Effector CD4-positive, alpha-beta T cell (primary cell): ENCODE data around the gene EMILIN2.
"Not testable (repeated sequence)": the region's sequence is repeated elsewhere in the genome, so short reads cannot be mapped to it uniquely, and the experiment has no call there.

ENCODE experiments used
- DNase-seq: peaks from one replicate; pipeline ENCODE4 v3.0.0-alpha.2; 2020
- total RNA-seq: gene quantifications from one replicate; lab custom pipeline; 2026; lab: John Stamatoyannopoulos, UW

Gene EMILIN2
- total RNA-seq: 6.9 reads per million, percentile 25 among the genes with 10 or more reads in this experiment

DNA sequence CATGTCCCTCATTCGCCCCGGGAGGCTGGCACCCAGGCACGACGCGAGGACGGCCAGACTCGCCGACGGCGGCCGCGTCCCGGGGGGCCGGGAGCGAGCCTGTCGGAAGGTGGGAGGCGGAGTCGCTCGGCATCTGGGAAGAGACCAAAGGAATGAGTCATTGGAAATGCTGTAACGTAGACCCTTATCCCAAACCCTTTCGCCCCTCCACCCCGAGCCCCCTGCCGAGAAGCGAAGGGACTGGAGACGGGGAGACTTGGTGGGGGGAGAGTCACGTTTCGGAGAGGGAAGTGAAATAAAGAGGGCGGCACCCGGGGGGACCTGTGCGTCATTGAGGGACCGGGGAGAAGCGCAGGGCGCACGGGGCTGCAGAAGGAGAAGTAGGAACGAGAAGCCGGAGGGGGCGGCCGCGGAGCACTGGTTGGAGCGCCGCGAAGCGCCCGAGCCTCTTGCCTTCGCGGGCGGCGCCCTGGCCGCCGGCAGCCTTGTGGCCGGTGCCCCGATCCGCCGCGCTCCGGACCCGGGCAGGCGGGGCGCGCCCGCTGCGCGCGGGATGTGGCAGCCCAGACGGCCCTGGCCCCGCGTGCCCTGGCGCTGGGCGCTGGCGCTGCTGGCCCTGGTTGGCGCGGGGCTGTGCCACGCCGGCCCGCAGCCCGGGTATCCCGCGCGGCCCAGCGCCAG, at the start of gene EMILIN2:
TSS of gene EMILIN2 (plus strand) at position 371 of the 681 bp plus-strand sequence. CDS start at position 554, 183 bp downstream.
- peak; percentile 11 for DNase-seq

DNA sequence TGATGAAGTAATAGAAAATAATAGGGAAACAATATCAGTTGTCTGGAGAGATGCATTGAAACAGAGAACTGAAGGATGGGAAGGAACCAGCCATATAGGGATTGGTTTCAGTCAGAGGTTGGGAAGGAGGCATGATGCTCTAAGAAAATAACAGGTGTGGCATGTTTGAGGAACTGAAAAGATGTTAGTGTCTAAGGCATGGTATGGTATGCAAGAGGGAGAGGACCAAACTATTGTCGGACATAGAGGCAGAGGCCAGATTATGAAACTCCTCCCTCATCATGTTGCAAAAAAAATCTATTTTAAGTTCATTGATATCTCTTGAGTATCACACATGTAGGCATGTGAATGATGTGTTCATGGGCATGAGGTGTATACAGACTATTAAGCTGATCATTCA, 48.9 kb upstream of the EMILIN2 start:
- DNase-seq: no peak

DNA sequence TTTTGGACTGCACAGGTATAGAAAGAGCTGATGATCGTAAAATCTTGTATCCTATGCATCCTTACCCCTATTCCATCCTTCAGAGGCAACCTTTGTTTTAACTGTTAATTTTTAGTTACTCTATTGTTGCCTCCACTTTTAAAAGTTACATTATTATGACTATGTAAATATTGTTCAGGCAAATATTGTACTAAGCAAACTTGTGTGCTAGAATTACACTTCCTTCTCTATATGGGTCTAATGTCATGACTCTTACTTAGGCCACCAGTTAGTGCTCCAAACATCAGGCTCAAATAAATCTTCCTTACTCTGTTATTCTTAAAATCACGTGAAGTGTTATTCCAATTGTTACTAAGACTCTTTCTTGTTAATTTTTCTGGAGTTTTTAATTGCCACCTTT, 47.4 kb upstream of the EMILIN2 start:
- no peak for DNase-seq

DNA sequence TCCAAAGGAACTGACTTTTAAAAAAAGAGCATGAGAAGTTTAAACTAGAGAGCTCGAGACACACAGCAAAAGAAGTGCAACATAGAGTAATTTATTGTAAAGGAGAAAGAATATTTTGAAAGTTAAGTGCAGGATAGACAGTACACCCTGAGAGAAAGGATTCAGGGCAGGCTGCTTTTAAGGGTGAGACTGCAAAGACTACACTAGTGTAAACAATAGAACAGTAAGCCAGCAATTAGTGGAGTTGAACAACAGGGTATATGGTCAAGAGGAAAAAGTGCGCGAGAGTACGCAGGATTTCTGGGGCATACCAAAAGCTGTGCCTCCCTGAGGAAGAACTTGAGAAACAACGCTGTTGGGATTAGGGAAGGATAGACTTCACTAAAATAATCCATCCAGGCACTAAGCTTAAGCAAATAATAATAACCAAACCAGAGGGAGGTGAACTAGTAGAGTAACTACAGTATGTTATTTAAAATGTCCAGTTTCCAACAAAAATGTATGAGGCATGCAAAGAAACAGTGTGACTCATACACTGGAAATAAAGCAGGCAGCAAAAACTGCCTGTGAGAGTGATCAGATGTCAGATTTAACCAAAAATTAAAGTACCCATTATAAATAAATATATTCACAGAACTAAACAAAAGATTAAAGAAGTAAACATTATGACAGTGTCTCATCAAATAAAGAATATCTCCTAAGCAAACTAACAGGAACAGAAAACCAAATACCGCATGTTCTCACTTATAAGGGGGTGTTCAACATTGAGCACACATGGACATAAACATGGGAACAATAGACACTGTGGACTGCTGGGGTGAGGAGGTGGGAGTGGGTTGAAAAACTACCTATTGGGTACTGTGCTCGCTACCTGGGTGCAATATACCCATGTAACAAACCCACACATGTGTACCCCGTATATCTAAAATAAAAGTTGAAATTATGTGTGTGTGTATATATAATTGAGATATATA, 40.5 kb upstream of the EMILIN2 start:
- DNase-seq: no peak

DNA sequence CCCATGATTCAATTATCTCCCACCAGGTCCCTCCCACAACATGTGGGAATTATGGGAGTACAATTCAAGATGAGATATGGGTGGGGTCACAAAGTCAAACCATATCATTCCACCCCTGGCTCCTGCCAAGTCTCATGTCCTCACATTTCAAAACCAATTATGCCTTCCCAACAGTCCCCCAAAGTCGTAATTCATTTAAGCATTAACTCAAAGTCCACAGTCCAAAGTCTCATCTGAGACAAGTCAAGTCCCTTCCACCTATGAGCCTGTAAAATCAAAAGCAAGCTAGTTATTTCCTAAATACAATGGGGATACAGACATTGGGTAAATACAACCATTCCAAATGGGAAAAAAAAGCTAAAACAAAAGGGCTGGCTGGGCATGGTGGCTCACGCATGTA, 38.2 kb upstream of the EMILIN2 start:
- not testable (repeated sequence) for DNase-seq

DNA sequence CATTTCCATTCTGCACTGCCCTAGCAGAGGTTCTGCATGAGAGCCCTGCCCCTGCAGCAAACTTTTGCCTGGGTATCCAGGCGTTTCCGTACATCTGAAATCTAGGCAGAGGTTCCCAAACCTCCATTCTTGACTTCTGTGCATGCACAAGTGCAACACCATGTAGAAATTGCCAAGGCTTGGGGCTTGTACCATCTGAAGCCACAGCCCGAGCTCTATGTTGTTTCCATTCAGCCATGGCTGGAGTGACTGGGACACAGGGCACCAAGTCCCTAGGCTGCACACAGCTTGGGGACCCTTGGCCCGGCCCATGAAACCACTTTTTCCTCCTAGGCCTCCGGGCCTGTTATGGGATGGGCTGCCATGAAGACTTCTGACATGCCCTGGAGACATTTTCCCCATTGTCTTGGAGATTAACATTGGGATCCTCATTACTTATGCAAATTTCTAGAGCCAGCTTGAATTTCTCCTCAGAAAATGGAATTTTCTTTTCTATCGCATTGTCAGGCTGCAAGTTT, 37.1 kb upstream of the EMILIN2 start:
- DNase-seq: not testable (repeated sequence)

DNA sequence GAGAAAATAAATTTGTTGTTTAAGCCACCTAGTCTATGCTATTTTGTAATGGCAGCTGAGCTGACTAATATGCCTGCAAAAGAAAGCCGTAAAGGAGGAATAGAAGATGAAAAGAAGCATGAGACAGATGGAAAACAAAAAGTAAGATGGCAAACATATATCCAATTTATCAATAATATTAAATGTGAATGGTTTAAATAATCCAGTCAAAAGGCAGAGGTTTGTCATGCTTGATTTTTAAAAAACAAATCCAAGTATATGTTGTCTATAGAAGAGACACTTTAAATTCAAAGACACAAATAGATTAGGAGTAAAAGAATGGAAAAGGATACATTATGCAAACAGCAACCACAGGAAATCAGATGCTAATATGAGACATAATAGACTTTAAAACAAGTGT, 35.4 kb upstream of the EMILIN2 start:
- no peak for DNase-seq

DNA sequence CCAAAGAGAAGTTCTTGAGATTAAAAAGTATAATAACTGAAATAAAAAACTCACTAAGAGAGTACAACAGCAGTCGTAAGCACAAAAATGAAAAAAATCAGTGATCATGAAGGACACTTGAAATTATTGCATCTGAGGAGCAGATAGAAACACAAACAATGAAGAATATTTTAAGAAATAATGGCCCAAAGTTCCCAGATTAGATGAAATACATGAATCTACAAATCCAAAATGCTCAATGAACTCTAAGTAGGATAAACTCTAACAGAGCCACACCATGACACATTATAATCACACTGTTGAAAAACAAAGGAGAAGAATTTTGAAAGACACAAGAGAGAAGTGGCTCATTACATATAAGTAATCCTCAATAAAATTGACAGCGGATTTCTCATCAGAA, 31.9 kb upstream of the EMILIN2 start:
- DNase-seq: no peak

DNA sequence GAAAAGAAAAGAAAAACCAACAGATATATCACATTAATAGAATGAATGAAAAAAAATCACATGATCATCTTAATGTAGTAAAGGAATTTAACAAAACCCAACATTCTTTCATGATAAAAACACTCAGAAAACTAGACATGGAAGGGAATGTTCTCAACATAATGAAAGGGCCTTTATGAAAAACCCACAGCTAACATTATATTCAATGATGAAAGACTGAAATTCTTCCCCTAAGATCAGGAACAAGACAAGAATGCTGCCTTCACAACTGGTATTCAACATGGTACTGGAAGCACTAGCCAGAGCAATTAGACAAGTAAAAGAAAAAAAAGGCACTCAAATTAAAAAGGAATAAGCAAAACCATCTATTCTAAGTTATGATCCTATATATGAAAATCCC, 28.5 kb upstream of the EMILIN2 start:
- DNase-seq: no peak

DNA sequence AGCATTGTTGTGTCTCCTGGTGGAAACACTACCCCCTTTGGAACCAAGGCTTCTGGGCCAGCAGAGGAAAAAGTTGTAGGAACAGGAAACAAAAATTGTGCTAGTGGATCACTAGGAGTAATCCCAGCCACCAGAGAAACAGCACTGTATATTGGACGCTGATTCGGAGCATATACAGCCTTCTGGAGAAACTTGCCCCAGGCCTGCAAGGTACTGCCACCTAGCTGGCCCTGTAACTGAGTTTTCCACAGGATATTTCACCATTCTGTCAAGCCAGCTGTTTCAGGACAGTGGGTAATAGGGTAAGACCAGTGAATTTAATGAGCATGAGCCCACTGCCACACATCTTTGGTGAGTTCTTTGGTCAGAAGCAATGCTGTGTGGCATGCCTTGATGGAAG, 25.1 kb upstream of the EMILIN2 start:
- DNase-seq: no peak

DNA sequence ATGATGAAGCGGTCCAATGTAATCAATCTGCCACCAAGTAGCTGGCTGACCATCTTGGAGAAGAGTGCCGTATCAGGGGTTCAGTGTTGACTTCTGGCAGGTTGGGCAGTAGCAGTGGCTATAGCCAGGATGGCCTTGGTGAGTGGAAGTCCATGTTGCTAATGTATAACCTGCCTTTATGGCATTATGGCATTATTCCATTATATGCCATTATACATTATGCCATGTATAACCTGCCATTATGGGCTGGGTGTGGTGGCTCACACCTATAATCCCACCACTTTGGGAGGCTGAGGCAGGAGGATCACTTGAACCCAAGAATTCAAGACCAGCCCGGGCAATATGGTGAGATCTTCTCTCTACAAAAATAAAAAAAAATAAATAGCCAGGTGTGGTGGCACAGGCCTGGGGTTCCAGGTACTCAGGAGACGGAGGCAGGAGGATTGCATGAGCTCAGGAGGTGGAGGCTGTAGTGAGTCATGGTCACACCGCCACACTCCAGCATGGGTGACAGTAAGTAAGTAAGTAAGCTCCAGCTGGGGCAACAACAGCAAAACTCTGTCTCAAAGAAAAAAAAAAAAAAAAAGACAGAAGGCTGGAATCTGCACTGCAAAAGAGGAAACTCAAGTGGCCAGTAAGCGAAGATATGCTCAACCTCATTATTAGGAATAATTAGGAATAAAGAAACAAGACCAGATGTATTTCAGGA, 24.4 kb upstream of the EMILIN2 start:
- DNase-seq: no peak

DNA sequence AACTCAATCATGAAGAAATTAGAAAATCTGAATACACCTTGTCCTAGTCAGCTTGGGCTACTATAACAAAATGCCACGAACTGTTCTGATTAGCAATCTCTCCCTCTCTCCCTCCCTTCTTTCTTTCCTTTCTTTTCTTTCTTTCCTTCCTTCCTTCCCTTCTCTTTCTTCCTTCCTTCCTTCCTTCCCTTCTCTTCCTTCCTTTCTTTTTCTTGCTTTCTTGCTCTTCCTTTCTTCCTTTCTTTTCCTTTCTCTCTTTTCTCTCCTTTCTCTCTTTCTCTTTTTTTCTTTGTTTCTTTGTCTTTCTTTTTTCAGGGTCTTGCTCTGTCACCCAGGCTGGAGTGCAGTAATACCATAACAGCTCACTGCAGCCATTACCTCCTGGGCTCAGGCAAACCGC, 23.6 kb upstream of the EMILIN2 start:
- DNase-seq: no peak

DNA sequence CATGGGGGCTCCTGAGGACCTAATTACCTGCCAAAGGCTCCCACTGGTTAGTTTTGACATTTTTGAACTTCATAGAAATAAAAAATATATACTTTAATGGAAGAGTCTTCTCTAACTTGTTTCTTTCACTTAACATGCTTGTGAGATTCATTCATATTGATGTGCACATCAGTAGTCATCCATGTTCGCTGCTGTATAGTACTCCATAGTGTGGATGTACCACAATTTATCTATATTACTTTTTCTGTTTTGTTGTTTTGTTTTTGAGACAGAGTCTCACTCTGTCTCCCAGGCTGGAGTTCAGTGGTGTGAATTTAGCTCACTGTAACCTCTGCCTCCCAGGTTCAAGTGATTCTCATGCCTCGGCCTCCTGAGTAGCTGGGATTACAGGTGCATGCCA, 22.8 kb upstream of the EMILIN2 start:
- no peak for DNase-seq

DNA sequence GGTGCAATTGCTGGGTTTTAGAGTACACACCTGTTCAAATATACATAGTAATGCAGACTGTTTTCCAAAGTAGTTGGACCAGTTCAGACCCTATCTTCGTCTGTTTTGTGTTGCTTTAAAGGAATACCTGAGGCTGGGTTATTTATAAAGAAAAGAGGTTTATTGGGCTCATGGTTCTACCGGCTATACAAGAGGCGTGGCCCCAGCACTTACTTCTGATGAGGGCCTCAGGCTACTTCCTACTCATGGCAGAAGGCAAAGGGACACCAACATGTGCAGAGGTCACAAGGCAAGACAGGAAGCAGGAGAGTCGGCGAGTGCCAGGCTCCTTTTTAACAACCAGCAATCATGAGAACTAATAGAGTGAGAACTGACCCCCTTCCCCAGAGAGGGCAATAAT, 21.9 kb upstream of the EMILIN2 start:
- no peak for DNase-seq

DNA sequence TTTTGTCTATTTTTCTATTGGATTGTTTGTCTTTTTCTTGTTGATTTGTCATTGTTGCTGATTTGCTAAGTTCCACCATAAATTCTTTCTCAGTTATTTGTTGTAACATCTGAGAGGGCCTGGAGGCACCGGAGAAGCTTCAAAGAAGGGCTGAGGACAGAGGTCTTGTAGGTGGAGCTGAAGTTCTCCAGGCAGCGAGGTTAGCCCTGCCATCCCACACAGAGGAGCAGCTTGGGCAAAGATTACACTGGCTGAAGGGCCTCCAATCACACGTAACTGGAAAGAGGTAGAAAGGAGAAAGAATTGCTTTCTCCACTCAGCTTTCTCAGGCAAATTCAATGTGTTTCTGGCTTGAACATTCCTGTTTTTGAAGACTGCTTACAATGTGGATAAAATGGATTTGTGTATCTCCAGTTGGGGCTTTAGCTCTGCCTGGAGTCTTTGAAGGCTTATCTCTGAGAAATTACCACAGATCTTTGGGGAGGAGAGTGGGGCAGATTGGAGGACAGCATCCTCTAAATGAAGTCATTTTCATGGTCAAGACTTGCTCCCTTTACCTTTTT, 21.1 kb upstream of the EMILIN2 start:
- no peak for DNase-seq

DNA sequence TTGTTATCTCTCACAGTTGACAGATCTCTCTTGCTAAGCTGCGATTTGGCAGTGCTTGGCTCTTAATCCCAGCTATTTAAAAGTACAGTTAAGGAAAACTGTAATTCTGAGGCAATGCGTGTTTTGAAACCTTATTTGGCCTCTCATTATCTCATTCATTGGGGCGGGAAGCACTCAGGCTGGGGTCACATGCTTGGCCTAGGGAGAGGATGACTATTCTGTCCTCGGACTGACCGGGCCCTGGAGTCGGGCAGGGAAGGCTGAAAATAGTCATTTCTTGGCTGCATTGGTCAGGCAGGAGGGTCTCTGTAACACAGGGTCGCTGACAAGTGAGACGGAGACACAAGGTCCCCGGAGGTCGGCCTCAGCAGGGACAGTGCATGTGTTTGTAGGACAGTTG, 20.2 kb upstream of the EMILIN2 start:
- DNase-seq: no peak

DNA sequence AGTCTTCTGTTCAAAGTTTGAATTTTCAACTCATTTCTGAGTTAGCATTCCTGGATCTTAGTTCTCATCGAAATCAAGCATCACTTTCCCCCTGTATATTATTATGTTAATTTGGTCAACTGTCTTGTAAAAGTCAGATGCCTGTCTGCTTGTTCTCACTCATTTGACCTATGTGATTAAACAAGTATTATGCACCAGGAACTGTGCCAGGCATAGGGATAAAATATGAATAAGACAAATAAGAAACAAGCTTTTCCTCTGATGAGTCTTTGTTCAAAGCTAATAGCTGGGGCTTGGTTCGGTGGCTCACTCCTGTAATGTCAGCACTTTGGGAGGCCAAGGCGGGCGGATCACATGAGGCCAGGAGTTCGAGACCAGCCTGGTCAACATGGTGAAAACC, 19.7 kb upstream of the EMILIN2 start:
- no peak for DNase-seq

DNA sequence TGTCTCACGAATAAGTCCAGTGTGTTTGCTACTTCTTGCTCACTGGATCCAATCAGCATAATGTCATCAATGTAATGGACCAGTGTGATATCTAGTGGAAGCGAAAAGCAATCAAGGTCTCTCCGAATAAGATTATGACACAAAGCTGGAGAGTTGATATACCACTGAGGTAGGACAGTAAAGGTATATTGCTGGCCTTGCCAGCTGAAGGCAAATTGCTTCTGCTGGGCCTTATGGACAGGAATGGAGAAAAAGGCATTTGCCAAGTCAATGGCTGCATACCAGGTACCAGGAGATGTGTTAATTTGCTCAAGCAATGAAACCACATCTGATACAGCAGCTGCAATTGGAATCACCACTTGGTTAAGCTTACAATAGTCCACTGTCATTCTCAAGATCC, 10.7 kb upstream of the EMILIN2 start:
- not testable (repeated sequence) for DNase-seq

DNA sequence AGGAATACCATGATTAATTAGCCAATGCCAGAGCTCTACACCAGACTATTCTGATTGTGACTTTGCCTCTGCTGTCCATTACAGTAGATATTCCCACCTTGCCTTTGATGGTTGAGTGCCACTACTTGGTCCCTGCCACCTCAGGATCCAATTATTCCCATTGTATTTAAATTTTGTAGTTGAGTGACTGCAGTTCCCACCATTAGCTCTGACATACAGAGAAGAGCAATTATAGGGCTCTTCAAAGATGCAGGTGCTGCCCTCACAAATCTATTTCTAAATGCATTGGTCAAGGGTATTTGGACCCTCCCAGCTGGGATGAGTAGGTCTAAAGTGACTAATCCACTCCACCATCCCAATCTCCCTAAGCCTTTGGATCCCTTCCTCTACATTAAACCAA, 9.5 kb upstream of the EMILIN2 start:
- not testable (repeated sequence) for DNase-seq

DNA sequence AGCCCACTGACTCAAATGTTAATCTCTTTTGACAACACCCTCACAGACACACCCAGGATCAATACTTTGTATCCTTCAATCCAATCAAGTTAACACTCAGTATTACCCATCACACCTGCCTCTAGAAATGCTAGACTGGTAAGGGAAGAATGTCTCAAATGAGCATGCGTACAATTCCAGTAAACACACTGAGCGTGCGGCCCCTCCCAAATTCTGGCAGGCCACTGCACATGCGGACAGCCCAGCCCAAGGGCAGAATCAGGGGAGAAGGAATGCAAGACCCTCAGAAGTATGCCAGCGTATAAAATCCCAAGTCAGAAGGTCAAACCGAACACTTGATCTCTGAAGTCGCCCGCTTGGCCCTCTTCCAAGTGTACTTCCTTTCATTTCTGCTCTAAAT, 7.6 kb upstream of the EMILIN2 start:
- DNase-seq: no peak

DNA sequence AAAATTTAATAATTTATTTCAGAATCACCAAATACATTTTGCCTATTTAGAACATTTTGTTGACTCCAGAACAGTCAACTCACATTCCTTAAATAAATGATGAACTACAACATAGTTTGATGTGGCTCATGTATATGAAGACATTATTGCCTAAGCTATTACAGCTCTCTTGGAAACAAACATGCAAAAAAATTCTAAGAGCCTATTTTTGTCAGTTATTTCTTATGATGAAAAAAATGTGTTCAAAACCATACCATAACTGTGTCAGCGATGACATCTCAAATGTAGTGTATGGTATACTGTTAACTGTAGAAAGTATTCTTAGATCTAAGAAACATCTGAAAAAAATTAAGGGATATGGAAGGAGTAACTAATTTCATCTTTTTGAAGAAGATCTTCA, 6.3 kb upstream of the EMILIN2 start:
- no peak for DNase-seq

DNA sequence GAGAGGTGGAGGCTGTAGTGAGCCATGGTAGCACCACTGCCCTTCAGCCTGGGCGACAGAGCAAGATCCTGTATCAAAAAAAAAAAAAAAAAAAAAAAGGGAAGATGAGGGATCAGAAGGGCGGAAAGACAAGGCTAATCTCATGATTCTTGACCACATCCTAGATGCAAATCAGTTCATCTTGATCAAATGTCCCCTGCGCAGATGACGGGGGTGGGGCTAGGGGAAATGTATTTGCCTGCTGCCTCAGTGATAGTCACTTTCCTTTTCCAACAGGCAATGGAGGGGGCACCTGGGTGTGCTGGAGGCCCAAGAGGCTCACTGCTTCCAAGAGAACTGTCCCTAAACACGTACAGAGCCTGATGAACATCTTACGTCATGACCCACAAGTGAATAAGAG, 3.7 kb upstream of the EMILIN2 start:
- DNase-seq: no peak

DNA sequence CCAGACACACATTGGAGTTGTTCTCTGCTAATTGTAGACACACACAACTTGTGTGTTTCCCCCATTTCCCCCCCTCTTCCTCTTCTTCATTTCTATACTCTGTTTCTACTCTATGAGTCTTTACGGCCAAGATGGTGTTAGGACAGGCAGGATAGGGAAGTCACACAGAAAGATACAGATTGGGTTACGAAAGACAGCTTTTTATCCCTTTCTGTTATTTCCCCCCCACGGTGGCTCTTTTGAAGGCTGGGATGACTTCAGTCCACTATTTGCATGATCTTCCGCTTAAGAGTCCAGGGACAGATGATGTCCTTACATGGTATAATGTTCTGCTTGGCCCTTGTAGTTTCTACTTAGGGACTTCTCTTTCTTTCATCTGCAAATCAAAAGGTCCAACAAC, 1.6 kb upstream of the EMILIN2 start:
- DNase-seq: no peak
